ENCODE measurements around the gene LIPC.

DNA sequence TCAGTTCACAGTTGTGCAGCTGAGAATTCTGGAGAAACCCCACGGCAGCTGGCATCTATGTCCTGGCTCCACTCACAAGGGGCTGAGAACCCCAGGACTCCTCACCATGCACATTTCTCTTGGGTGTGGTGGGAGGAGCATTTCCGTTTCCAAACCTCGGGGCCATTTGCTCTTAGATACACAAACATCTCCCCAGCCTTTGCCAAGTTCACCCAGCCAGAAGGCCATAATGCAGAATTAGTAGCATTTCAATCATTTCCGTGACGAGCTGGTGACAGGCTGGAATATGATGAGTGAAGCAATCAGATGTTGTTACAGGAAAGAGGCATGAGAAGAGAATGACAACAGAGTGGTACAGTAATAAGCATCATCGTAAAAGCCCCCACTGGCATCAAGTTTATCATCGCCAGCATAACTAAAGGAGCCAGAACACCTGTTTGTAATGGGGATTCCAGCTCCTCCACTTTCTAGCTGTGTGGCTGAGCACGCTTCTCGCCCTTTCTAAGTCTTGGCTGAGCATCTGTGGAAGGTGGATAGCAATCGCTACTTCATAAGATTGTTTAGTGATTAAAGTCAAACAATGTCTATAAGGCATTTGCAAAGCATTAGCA is 82.0 kb downstream of the LIPC start:
- TF ChIP-seq, protein P1, sequence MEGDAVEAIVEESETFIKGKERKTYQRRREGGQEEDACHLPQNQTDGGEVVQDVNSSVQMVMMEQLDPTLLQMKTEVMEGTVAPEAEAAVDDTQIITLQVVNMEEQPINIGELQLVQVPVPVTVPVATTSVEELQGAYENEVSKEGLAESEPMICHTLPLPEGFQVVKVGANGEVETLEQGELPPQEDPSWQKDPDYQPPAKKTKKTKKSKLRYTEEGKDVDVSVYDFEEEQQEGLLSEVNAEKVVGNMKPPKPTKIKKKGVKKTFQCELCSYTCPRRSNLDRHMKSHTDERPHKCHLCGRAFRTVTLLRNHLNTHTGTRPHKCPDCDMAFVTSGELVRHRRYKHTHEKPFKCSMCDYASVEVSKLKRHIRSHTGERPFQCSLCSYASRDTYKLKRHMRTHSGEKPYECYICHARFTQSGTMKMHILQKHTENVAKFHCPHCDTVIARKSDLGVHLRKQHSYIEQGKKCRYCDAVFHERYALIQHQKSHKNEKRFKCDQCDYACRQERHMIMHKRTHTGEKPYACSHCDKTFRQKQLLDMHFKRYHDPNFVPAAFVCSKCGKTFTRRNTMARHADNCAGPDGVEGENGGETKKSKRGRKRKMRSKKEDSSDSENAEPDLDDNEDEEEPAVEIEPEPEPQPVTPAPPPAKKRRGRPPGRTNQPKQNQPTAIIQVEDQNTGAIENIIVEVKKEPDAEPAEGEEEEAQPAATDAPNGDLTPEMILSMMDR (IDR thresholded peaks at IDR 0.05; ENCODE audit: low read depth, low read length): no peak
- TF ChIP-seq POLR2A (IDR thresholded peaks at IDR 0.05; ENCODE audit: extremely low read depth, insufficient read length) (no peak), MYC (IDR thresholded peaks at IDR 0.05; ENCODE audit: low read depth, low read length) (no peak)
- TF ChIP-seq, protein P2, sequence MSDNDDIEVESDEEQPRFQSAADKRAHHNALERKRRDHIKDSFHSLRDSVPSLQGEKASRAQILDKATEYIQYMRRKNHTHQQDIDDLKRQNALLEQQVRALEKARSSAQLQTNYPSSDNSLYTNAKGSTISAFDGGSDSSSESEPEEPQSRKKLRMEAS (IDR thresholded peaks at IDR 0.05; ENCODE audit: low read depth, low read length): no peak
